NAMALWA (cell line): Measurements from ENCODE around the gene AXIN2.

ENCODE experiments used
- DNase-seq: peaks from one replicate; pipeline ENCODE4 v3.0.0-alpha.2; 2015; ENCODE audit warnings: low spot score

The AXIN2 gene

GRCh38 chr17:65553646-65554552 is 7.5 kb downstream of the AXIN2 start:
- DNase-seq, result no peak

- DNase-seq, result no peak
Measured at GRCh38 chr17:65553009-65553645, 8.3 kb downstream of the AXIN2 start.

- DNase-seq, result no peak
Measured at GRCh38 chr17:65552214-65552613, 9.2 kb downstream of the AXIN2 start.

GRCh38 chr17:65551267-65552040 is 10.0 kb downstream of the AXIN2 start:
- DNase-seq, result no peak

DNA sequence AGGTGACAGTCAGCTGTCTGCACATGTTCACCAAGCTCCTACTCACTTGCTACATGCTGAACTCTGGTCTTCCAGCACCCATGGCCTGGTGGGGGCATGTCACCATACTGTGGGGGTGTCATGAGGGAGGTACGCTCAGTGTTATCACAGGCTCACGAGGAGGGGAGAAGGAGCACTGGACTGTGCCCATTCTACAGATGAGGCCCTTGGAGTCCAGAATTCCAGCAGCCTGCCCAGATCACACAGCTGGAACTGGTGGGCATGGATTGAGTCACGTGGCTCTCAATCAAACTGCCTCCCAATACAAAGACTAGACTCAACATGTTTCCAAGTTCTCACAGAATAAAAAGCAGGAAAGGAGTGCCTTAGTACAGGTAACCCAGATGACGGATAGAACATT is 10.7 kb downstream of the AXIN2 start:
- no peak for DNase-seq

DNA sequence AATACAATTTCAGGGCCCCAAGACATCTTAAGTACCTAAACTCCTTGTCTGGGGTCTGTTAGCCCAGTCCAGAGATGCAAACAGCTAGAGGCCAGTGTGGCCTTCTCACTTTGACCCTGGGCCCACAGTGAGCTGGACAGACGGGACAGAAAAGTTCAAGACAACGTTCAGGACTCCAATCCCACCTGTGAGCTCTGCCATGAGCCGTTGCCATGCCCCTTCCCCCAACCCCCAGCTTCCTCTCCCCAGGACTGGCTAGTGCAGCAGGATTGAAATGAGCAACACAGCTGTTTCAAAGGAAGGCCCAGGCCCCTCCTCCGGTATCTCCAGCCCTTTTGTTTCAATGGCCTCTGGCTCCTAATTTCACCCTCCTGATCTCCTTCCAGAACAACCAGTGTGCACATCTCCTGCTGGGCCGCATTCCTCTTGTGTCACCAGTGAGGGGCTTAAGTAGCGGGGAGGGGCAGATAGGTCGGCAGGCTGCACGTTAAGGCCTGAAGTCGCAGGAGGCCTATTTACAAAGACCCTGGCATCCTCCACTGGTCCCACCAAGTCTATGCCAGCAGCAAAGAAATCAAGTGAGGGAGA is 11.3 kb downstream of the AXIN2 start:
- no peak for DNase-seq

- no peak for DNase-seq
Measured at GRCh38 chr17:65548269-65548969, 13.0 kb downstream of the AXIN2 start.

GRCh38 chr17:65547253-65547670 is 14.2 kb downstream of the AXIN2 start:
- no peak for DNase-seq

DNA sequence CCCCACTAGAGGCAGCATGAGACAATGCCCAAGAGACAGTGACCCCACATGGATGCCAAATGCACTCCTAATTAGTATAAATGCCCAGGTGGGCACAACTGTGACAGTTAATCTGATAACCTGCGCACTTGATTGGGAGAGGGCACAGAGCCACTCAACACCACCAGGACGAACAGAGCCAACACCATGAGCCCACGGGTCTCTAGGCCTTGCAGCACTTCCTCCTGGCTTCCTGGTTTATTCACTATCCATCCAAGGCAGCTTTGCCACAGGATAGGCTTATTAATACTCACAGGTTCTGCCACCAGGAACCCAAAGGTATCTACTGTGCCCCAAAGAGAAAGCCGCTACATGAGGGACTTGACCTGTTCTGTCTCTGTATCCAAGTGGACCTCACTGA is 14.9 kb downstream of the AXIN2 start:
- no peak for DNase-seq

DNA sequence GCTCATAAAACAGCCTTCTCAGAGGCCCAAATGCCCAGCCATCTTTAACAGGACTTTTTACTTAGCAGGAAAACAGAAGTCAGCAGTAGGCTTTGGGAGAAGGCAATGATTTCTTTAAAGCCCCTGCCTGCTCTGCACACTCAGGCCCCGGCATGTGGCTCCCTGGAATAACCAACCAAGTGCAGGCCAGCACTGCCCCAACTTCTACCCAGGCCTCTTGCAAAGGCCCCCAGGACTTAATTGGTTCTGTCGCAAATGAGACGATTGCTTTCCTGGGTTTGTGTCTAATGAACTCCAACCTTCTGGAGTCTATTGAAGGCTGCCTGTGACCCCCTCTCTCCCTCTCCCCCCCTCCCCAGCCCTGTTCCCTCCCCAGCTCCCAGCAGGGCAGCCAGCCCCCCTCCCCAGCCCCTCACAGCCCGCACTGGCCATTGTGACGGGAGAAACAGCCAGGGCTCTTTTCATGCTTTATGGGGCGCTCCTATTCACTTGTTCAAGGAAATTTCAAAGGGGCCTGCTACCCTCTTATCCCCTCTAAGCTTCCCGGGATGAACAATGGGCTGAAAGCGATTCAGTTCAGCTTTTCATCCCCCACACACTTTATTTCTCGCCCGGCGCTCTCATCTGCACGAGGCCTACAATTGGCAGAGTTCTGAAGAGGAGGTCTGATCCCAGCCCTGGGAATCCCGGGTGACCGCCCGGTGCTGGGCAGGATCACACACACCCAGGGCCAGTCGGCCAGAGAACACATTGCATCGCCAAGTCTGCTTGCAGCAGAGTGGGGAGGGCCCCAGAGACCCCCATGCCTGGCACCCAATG is 15.5 kb downstream of the AXIN2 start:
- DNase-seq, result no peak

GRCh38 chr17:65544672-65545071 is 16.8 kb downstream of the AXIN2 start:
- DNase-seq, result no peak

GRCh38 chr17:65542610-65543009 is 18.8 kb downstream of the AXIN2 start:
- DNase-seq, result no peak

DNA sequence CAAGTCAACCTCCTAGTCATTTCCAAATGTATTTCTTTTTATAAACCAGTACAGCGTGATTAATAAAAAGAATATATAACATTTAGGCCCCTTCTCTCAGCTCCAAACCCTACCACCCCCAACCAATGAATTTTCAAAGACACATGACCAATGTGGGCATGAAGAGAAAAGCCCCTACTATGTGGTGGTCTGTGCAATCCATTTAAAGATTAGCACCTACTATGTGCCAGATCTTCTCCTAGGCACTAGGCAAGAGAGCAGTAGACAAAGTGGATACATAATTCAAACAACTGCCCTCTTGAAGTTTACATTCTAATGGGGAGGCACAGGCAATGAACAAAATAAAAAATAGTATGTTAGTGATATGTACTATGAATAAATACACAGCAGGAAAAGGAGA is 19.4 kb downstream of the AXIN2 start:
- DNase-seq, result no peak

GRCh38 chr17:65541453-65541852 is 20.0 kb downstream of the AXIN2 start:
- no peak for DNase-seq

DNA sequence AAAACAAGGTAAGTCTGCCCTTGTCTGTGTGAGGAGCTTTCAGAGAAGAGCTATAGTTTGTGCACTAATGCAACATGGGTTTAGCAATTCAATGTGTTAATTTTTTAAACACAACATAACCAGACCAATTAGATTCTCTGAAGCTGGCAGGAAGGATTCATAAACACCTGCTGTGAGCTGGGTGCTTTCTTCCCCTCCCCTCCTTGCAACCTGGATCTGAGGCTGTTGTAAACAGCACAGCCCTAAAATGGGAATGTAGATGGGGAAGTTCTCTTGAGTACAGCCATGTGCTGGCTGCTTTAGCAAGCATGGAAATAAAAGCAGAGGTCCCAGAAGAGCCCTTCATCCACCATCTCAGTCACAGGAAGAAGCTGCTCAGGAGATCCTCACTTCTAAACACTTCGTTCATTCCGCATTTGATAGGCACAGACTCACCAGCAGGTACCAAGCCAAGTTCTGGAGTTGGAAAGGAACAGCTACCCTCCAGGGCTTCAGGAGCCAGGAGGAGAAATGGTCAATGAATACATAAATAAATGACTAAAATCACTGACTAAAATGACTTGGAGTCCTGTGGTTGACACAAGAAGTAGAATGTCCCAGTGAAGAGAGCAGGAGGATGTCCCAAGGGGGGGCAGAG is 21.7 kb downstream of the AXIN2 start:
- no peak for DNase-seq

DNA sequence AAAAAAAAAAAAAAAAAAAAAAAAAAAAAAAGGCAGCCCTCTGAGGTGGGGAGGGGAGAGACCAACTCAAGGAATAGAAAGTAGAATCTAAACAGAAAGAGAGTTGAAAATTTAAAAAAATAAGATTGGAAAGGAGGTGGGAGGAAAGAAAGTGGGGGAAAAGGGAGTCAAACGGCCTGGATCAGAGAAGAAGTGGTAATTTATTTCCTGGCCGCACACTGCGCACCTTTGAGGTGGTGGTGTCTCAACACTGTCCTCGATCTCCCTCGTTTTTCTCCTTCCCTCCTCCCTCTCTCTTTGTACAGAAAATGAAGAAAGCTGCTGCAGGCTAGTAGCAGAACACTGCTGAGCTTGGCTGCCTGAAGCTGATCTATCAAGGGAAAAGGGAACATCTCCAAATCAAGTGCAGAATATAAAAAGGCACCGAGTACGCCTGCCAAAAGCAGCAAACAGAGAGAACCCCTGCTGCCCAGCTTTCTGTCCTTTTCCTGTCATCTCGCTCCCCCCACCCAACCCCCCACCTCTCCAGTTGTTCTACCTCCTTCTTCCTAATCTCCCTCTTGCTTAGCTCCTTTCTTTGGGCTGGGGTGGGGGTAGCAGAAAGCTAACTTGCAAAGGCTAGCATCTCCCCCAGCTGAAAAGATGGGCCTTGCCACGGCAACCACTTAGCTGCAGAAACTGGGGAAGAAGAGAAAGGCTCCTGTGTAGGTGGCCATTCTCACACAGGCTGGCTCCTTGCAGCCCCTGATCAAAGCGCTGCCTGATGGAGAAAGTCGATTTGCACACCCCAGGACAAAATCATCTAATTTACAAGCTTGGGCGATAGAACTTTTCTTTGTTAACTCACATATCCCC is 22.5 kb downstream of the AXIN2 start:
- no peak for DNase-seq

- no peak for DNase-seq
Measured at GRCh38 chr17:65537845-65538674, 23.4 kb downstream of the AXIN2 start.

- DNase-seq, result no peak
Measured at GRCh38 chr17:65537343-65537844, 24.1 kb downstream of the AXIN2 start.
